Stimulated activated CD4-positive, alpha-beta T cell treated with anti-CD3 and anti-CD28 coated beads, Interleukin-12 subunit alpha, Interleukin-12 subunit beta, amount 100 ng/mL, for 4 hours (primary cell): ENCODE results near the gene CHD6.
"Not testable (repeated sequence)": the region's sequence is repeated elsewhere in the genome, so short reads cannot be mapped to it uniquely, and the experiment has no call there.

Experiments used
- DNase-seq: peaks from one replicate; pipeline ENCODE4 v3.0.0-alpha.2; 2020

Gene CHD6

DNA sequence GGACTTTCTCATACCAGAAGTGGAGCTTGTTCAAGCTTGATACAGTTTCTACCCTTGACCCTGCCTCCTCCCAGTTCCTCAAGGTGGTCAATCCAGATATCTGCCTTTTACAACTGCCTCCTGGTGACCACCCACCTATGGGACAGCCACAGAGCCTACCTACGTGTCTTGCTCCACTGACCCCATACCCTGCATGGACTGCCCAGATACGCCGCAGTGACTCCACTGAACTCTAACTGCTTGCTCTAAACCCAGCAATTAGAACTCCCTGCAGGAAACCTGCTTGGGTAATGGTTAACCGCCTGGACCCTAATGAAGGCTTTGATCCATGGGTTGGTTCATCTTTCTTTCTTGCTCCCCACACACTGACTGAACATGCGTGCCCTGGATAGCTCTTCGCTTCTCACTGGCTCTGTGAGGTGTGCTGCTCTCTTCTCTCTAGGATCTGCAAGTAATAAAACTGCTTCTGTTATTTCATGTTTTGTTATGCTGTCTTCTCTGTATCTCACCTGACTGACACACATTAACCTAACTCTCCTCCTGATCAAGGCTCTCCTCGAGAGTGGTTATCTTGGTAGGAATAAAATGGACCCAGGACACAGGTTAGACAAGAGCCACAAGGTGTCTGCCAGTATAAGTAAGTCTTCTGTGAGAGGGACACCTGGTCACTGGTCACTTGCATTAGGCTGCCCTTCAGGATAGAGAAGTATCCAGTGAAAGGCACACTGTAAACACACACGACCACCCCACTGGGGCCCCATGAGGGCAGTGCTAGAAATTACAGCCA, 79.2 kb downstream of the CHD6 start:
- no peak for DNase-seq

DNA sequence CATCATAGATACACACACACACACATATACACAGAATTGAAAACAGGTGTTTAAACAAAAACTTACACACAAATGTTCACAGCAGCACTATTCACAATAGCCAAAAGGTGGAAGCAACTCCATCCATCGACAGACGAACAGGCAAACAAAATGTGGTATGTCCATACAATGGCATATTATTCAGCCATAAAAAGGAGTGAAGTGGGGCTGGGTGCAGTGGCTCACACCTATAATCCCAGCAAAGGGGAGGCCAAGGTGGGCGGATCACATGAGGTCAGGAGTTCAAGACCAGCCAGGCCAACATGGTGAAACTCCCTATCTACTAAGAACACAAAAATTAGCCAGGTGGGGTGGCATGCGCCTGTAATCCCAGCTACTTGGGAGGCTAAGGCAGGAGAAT, 80.3 kb downstream of the CHD6 start:
- DNase-seq: no peak

DNA sequence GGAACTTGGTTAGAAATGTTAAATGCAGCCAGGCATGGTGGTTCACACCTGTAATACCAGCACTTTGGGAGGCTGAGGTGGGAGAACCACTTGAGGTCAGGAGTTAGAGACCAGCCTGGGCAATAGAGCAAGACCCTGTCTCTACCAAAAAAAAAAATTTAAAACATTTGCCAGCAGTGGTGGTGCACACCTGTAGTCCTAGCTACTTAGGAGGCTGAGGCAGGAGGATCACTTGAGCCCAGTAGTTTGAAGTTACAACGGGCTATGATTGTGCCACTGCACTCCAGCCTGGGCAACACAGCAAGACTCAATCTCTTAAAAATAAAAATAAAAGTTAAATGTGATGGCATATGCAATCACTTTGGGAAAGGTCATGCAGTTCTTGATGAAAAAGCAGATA, 82.6 kb downstream of the CHD6 start:
- not testable (repeated sequence) for DNase-seq

DNA sequence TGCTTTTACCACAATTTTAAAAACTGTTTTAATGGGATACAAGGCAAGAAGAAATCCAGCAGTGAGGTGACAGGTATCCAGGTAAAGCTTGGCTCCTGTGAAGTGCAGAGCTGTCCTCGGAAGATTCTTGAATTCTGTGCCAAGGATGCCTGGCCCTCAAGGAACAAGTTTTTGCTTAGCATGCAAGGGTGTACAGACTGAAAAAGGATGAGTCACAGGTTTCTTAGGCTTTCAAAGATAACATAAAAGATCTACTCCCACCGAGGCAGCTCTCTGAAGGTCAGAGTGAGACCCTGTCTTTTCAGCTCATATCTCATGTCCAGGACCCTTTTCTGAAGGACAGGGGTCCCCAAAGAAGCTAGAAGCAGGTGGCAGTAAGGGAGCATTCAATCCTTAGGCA, 83.3 kb downstream of the CHD6 start:
- DNase-seq: no peak

DNA sequence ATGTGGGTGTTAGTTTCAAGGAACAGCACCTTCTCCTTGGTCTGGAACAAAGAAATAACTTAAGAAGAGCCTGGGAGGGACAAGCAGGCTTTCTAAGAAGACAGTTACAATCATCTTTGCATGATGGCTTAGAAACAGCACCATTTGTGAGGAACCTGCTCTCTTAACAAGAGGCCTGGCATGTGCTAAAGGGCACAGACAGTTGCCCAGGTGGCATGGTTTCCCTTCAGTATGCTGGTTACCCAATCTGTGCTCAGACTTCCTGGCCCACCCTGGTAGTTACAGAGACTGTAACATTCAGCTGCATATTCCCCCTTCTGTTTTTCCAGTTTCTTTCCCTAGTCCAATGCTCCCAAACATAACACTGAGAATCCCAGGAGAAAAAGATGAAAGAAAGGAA, 84.0 kb downstream of the CHD6 start:
- no peak for DNase-seq

DNA sequence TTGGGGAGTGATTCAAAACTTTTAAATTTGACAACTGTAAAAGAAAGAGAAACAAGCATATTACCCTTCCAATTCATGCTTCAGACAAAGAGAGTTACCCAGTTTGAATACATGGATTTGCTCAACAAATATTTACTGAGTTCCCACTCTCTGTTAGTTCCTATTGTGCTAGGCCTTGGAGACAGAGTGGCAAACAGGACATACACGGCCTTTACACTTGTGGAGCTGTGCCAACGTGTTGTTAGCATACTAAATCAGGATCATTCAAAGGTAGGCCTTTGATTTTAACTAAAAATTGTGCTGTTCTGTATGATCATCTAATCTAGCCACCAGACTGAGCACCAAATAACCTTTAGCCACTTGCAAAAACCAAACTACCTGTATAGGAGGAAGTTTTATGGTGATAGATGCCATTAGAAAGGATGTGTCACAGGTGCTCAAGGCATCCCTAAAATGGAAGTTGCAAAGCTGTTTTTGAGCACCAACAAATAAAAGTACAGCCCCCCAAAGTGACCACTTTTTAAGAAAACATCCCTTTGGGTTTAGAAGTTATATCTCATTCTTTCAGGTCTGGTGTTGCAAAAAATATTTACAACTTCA, 84.5 kb downstream of the CHD6 start:
- DNase-seq: no peak

DNA sequence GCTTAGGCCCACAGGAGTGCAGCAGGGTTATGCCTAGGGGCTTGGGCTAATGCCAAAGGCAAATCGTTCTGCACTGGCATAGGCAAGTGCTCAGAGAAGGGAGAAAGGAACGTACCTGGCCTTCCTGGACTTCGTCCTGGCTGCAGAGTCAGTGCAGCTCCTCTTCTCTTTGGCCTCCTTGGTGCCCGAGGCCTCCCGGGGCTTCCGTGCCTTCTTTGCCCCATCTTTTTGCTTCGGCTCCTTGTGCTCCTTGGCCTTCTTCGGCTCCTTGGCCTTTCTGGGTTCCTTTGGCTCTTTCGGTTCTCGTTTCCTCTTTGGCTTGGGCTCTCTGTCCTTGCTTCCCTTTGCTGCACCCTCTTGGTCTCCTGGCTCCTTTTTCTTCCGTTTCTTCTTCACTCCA, 85.2 kb downstream of the CHD6 start:
- DNase-seq: no peak

DNA sequence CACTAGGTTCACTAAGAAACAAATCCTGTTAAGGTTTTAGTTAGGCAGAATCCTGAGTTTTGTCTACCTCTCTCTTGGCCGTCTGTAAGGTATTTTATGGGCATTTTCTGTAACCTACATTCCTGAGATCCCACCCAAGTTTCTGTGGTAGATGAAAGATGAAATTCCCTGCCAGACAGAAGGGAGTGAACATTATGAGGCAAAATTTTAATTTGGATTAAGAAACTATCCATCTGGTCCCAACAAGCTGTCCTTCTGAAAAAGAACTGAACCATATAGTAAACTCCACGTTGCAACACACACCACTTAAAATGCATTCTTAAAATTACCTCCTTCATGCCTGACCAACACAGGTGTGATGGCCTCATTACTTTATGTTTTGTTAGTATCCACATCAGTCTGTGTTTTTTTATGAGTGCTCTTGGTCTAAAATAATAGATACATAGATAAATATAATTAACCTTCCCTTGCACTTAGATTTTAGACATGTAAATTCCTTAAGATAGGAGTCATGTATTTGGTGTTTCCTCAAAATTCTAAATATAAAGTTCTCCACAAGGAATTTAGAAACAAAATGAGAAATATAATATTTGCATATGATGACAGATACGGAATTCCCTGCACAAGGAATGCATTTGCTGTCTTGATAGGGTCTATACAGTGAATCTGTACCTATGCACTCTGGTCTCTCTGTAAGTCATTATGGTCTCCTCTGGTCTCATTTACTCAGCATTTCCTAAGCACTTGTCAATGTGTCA, 86.5 kb downstream of the CHD6 start:
- no peak for DNase-seq

DNA sequence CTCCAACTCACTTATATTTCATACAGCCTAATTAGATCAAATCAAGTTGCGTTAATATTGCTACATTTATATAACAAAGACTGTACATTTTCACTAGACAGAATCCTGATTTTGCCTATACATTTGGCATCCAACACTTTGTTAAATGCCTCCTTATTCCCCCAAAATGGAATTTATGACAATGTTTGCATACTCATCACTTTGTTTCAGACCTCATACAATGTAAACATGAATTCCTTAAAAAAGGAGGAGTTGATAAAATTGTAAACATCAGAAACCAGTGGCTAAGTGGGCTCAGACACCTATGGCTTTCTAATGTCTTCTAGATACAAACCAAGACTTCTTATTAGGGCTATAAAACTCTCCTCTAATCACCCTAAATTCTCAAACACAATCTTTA, 87.3 kb downstream of the CHD6 start:
- DNase-seq: no peak

DNA sequence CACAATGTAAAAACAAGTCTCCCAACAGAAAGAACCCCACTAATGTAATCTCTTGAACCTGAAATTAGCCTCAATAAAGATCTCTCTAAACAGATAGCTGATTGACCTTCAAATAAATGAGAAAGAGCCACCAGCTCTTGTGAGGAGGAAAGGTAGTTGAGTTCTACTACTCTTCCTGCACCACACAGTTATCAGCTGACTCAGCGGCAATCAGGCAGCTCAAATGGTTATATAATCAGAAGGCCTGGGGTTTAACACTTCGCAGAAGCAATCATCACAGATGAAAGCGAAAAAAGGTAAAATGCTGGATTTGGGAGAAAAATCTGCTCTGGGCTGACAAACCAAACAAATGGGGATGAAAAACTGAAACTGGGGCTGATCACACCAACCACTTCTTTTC, 91.8 kb downstream of the CHD6 start:
- no peak for DNase-seq

DNA sequence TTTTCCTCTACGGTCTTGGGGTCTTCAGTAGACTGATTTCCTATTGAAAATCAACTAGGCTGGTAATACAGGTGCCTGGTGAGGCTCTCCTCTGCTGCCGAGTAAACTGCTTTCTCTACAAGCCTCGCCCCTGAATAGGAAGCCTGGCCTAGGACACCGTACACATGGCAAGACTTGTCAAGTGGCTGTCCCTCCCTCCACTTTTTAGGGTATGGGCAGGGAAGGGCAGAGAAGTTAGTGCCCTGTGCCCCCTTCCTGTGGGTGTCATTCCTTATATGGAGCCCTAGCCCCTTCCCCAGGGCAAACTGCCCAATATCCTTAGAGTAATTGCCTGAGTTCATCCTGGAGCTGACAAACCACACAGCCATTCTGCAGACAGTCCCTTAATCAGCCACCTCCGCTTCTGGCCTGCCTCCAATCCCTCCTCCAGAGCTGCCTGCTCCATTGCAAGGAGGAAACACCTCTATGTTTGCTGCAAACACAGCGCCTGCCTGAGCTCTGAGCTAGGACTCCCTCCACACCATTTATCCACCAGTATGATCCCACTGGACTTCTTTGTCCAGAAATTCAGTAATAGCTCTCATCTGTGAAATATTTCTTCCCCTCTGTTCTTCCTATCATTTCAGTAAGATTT, 93.1 kb downstream of the CHD6 start:
- no peak for DNase-seq

DNA sequence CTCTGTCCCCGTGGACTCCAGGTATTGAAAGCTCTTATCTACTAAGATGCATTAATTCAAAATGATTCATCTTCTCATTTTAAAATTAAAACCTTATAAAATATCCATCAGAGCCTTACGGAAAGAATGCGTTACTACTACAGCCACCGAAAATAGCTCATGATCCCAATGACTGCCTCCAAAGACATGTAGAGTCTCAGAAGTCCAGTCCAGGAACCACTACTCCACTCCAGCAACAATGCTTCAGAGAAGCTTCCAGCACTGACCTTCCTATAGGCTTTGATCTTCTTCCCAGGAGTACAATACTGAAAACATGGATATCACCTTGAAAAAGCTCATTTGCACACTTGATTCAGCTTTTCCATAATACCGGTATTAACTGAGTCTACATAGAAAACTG, 94.3 kb downstream of the CHD6 start:
- no peak for DNase-seq

DNA sequence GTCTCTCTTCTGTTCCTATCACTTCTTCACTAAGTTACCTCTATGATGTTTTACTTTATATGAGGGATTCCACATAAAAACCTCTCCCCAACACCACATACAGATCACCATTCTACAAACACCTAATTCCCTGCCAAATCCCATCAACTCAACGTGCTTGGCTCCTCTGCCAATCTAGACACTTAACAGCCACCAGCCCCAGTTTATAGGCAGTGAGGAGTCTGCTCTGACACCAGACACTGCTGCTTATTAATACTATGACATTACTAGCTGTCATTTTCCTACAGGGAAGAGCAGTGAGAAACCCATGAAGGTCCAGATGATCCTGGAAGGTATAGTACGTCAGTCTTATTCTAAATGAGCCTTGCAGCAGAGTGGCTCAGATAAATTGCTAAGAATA, 104.3 kb downstream of the CHD6 start:
- DNase-seq: no peak

DNA sequence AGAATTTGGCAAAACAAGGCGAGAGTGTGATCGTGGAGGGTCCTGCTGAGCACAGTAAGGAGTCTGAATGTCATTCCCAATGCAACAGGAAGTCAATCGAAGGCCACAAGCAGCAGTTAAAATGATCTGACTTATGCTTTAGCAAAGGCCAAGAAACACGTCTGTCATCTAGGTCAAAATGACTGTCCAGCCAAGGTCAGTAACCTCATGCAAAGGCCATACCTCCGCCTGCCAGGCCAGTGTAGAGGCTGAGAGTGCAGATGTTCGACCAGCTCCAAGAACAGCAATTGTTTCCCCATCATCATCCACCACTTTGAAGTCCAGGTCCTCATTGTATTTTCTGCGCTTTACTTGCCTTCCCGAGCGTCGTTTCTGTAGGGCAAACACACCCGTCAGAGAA, 105.6 kb downstream of the CHD6 start:
- no peak for DNase-seq

DNA sequence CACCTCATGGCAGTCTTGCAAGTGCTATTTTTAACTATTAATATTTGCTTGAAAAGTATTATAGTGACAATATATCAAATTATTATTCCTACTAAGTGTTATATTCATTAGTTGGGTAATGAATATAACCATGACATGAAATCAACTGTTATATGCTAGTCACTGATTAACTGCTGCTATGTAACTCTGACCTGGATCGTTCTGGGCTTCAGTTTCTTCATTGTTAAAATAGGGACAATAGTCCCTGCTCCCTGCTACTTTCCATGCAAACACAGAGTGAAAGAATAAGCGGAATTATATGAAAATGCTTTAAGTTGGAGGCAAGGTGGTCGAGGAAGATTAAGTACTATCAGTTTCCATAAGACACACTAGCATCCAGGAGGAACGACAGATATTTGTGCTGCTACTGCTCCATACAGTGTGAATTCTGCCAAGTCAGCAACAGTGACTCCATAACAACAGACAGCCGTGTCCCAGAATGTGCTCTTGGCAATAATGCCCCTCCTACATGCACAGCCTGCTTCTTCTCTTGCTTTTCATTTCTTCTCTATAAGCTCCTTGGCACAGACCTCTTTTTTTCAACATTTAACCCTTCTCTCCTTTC, 107.2 kb downstream of the CHD6 start:
- DNase-seq: no peak

DNA sequence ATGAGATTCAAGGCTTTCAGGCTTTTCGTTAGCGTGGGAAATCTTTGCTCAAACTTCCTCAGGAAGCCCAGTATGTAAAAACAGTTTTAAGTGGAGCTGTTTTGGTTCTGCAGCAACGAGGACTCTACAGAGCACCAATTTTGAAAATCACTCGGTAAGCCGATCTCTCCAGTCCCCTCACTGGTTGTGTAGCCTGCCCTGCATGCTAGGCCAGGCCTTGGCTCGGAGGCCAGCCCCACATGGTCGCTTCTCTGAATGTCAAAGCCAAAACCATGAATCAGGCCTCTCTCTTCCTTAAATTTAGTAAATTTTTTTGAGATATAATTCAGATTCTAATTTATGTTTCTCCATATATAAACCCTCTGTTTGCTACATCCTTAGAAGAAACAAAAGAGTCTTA, 108.0 kb downstream of the CHD6 start:
- DNase-seq: no peak

DNA sequence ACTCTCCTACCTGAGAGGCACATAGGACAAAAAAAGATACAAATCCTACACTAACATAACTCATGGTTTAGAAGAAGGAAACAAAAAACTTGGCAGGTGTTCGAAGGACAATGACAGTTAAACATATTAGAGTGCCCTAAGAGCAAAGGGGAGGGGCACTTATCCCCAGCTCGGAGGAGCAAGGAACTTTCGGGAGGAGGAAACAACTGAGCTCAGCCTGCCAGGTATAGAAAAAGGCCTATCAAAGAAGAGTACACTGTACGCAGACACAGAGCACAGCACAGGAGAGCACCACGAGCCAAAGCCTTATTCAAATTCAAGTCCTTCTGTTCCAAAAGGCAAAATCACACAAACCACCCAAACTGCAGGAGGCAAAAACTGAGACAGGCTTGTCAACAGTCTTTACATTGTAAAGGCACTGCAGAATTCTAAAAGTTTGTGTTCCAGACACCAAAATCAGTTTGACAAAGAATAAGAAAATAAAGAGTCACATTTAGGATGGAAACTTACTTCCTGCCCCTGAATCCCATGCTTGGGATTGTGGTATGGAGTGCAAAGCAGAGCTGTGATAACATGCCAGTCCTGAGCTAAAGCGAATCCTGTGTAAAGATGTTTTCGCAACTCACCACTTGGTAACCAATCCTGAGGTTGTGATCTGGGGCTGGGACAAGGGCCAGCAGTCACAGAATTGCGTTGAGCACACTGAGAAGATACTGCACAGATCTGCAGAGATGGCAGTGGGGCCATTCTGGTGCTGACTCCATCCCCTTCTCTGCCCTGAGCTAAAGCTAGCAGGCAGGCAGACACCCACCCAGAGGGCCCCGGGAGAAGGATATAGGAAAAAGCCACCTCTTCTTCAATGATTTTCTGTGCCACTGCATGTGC, 108.6 kb downstream of the CHD6 start:
- DNase-seq: no peak

DNA sequence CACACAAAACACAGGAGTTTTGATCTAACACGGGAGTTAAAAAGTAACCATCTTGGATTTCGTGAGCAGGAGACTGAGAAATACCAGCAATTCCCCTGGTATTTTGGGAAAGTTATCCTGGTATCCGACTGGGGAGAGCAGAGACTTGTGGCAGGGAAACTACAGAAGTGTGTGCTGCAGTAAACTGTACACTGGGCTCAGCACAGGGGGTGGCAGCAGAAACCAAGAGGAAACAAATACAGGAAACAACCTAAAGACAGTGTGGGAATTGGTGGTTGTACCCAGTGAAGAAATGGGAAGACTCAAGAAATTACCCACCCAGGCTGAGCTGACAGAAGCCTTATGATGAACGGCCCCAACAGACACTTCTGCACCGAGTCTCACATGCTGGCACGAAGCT, 109.8 kb downstream of the CHD6 start:
- DNase-seq: no peak

DNA sequence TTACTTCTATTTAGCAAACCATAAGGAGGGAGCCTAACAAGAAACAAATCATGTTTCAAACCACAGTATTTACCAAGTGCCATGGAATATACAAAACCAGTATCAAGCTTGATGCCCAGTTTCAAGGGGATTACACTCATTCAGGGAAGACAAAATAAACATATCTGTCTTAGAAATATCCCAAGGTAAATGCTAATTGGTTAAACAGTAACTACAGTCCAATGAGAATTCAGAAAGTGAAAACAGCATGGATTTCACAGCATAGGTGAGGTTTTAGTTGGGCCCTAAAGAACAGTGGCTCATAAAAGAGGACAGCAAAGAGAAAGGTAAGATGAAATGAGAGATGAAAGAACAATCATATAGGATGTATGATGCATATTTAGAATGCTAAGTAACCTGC, 110.3 kb downstream of the CHD6 start:
- DNase-seq: no peak

DNA sequence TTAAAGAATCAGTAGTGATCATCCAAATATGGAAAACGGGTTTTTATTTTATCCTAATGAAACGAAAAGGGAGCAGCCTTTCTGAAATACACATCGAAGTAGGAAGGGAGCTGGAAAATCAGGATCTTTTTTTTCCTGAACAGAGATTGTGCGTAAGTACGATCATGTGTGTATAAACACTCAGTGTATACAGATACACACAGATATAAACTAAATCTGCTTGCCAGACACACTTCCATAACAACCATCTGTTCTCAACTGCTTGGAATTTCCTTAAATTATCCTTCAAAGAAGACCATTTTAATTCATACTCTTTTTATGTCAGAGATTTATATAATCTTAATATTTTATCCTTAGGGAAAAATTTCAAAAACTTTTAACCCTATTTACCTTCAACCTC, 110.7 kb downstream of the CHD6 start:
- no peak for DNase-seq

DNA sequence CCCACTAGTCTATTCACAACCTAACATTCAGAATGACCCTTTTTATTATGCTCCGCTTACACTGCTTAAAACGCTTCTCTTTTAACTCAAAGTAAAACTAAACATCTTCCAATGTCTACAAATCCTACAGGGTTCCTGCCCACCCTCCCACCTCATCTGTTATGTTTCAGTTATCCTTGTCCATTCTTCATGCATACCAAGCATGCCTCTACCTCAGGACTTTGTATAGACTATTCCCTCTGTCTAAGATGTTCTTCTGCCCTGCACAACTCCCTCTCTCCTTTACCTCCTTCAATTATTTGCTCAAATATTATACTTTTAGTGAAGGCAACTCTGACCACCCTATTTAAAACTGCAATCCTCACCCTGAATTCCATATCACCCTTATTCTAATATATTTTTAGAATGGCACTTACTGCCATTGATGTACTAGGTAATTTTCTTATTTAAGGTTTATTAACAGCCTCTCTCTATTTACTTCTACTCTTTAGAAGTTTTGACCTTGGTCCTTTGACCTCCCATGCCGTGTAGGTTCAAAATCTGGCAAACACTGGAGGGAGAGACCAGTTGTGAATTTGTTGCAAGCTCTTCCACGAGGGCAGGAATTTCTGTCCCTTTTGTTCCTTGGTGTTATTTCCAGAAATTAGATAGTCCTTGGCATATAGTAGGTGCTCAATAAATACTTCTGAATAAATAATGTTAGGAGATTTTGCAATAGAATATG, 111.8 kb downstream of the CHD6 start:
- DNase-seq: no peak

DNA sequence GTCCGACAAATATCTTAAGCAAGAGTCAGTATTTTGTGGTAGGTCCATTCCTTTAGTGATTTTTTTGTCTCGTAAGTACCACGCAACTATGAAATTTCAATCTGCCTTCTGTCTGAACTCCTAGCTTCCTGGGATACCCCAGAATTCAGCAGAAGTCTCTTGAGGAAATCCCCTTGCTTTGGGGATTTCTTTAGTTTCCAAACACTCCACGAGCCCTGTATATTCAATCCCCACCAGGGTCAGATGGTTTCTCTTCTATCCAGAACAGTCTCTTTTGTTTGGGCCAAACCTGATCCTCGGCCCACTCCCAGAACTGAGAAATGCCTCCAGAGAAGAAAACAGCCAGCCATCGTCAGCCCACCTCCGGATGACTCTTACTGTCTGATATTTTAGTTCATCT, 113.0 kb downstream of the CHD6 start:
- DNase-seq: no peak
